Neural crest cell (in vitro differentiated cells): Measurements from ENCODE around the gene STAG1. TPM values are rescaled to one million over a fixed set of nuclear protein-coding genes. Genes with fewer than 3 reads are reported as not detected.
"Not testable (repeated sequence)": the region's sequence is repeated elsewhere in the genome, so short reads cannot be mapped to it uniquely, and the experiment has no call there.

ENCODE experiments used
- DNase-seq: peaks from one replicate; pipeline ENCODE4 v3.0.0; 2021; ENCODE audit warnings: low read depth, mixed read lengths, low spot score
- H3K27ac Mint-ChIP-seq: one replicate; pipeline ENCODE4 v1.8.0; 2021; ENCODE audit warnings: mild to moderate bottlenecking, mixed read lengths; ENCODE audit not compliant: unreplicated experiment
- H3K27me3 Mint-ChIP-seq: 2 replicates; pipeline ENCODE4 v1.8.0; 2021; ENCODE audit warnings: low read depth, mild to moderate bottlenecking, mixed read lengths
- H3K36me3 Mint-ChIP-seq: 2 replicates; pipeline ENCODE4 v1.8.0; 2021; ENCODE audit warnings: low read depth, mild to moderate bottlenecking, mixed read lengths
- H3K4me1 Mint-ChIP-seq: 2 replicates; pipeline ENCODE4 v1.8.0; 2021; ENCODE audit warnings: mixed read lengths
- H3K4me3 Mint-ChIP-seq: one replicate; pipeline ENCODE4 v1.8.0; 2021; ENCODE audit warnings: mild to moderate bottlenecking, mixed read lengths
- H3K9me3 Mint-ChIP-seq: 2 replicates; pipeline ENCODE4 v1.8.0; 2021; ENCODE audit warnings: mixed read lengths
- total RNA-seq: library from RNA; stranded (reverse); gene quantifications from 2 replicates; pipeline ENCODE4 v1.2.1, GENCODE V29; 2021
- TF ChIP-seq, protein P1 (sequence below): fragments of 200-600 bp; sonication (generic); conservative IDR thresholded peaks from 2 replicates; pipeline ENCODE4 v1.5.0; 2021; ENCODE audit warnings: antibody characterized with exemption, mild to moderate bottlenecking

STAG1 gene
- total RNA-seq, 1 donor from 2014 or later = 47.0 TPM

DNA sequence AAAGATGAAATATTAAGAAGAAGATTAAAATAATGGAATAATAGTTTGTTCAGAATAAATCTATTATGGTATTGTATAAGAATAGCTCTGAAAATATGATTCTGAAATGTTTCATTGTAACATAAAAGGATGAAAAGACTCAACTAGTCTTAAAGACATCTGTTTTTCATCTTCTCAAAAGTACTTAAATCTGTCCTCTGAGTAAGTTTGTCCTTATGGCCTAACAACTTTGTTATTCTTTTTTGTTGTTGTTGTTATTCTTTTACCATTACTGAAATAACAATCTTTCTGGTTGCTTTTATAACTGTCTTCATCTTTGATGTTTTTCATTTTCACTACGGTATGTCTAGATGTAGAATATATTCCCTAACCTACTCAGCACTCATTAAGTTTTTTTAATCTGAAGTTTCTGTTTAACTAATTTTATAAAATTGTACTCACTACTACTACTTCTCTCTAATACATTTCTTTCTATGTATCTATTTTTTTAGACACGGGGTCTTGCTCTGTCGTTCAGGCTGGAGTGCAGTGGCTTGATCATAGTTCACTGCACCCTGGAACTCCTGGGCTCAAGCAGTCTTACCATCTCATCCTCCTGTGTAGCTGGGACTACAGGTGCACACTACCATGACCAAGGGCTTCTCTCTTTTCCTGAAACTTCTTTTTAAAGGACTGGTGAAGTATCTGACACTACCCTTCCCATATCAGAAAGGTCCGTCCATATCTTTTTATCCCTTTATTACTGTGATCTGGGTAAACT, 261.4 kb downstream of the STAG1 start:
- TF ChIP-seq, protein P1, sequence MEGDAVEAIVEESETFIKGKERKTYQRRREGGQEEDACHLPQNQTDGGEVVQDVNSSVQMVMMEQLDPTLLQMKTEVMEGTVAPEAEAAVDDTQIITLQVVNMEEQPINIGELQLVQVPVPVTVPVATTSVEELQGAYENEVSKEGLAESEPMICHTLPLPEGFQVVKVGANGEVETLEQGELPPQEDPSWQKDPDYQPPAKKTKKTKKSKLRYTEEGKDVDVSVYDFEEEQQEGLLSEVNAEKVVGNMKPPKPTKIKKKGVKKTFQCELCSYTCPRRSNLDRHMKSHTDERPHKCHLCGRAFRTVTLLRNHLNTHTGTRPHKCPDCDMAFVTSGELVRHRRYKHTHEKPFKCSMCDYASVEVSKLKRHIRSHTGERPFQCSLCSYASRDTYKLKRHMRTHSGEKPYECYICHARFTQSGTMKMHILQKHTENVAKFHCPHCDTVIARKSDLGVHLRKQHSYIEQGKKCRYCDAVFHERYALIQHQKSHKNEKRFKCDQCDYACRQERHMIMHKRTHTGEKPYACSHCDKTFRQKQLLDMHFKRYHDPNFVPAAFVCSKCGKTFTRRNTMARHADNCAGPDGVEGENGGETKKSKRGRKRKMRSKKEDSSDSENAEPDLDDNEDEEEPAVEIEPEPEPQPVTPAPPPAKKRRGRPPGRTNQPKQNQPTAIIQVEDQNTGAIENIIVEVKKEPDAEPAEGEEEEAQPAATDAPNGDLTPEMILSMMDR = no peak
- Mint-ChIP-seq H3K9me3 (peaks cover 7% of the 10 kb centered on the region), H3K4me3 (no peak overlapping the region), H3K27me3 (no peaks in the 10 kb centered on the region), H3K4me1 (no peaks in the 10 kb centered on the region), H3K36me3 (peaks cover 57% of the 10 kb centered on the region), H3K27ac (no peak overlapping the region)
- DNase-seq = no peak

DNA sequence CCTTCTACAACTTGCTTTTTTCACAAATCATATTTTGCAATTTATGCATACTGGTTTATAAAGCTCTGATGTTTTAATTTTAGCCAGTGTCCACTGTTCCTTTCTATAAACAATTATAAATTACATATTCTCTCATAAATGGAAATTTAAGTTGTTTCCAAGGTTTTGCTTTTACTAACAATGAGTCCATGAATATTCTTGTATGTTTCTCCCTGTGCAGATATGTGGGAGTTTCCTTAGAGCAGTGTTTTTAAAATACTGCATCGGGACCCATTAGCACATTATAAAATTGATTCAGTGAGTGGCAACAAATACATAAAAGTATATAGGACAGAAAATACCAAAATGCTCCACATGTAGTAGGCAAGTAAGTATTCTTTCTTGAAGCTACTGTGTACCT, 266.4 kb downstream of the STAG1 start:
- TF ChIP-seq, protein P1 = no peak
- no peaks in the 10 kb centered on the region for H3K27me3 Mint-ChIP-seq
- DNase-seq = no peak
- H3K4me3 Mint-ChIP-seq = no peak overlapping the region
- H3K27ac Mint-ChIP-seq = no peak overlapping the region
- peaks cover 26% of the 10 kb centered on the region for H3K36me3 Mint-ChIP-seq
- H3K4me1 Mint-ChIP-seq = no peaks in the 10 kb centered on the region
- peaks cover 4% of the 10 kb centered on the region for H3K9me3 Mint-ChIP-seq

DNA sequence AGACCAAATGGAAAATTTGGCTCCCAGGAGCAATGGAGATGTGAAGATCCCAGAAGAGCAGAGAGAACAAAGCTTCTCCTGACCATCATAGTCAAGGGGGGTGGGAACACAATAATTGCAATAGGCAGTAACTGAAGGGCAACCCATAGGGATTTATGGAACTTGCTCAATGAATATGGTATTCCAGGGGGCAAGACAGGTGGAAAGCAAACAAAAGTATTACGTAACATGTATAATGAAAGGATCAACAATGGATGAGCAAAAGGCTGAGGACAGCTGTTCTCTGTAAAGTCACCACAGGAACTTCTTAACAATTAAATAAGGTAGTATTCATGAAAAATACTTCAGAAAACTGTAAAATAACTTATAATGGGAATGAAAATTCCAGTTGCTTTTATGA, 275.9 kb downstream of the STAG1 start:
- Mint-ChIP-seq H3K9me3 (no peaks in the 10 kb centered on the region), H3K27me3 (no peaks in the 10 kb centered on the region), H3K27ac (no peak overlapping the region), H3K36me3 (peaks cover 27% of the 10 kb centered on the region), H3K4me3 (no peak overlapping the region), H3K4me1 (no peaks in the 10 kb centered on the region)
- no peak for DNase-seq
- TF ChIP-seq, protein P1 = no peak

DNA sequence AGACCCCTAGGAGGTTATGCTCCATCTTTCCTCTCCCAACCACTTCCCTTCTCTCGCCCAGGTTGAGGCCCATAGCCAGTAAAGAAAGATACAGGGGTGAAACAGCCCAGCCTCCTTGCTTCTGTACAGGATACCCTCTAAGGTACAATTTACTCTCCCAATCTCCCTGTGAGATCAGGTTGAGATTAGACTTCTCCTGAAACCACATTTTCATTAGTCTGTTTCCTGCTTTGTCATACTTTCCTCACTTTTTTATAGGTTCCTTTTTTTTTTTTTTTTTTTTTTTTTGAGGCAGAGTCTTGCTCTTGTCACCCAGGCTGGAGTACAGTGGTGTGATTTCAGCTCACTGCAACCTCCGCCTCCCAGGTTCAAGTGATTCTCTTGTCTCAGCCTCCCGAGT, 277.3 kb downstream of the STAG1 start:
- H3K9me3 Mint-ChIP-seq, H3K27ac Mint-ChIP-seq: not testable (repeated sequence)

DNA sequence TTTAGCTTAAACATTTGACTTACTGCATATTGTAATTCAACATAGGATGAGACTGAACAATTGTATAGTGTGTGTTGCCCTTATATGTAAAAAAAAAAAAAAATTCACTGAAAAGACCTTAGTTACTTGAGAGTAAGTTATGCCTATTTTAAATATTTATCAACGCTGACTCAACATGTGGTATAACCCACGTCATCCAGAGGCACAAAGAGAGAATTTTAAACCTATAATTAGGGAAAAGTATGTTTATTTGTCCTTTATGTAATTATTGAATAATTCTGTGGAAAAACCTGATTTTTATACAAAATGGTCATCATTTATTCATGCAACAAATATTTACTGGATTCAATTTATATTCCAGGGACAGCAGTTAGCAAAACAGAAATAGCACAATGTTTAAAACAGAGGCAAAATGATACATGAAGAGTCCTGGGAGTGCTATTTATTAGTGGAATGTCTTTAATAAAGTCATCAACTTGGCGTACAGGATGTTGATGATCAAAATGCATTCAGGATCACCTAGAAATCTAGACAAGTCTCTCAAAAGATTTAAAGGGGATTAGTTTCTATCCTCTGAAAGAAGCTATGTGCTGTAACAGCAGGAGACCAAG, 278.4 kb downstream of the STAG1 start:
- Mint-ChIP-seq H3K4me1 (no peaks in the 10 kb centered on the region), H3K27ac (no peak overlapping the region), H3K9me3 (no peaks in the 10 kb centered on the region), H3K4me3 (no peak overlapping the region), H3K36me3 (peaks cover 40% of the 10 kb centered on the region), H3K27me3 (no peaks in the 10 kb centered on the region)
- TF ChIP-seq, protein P1 = no peak
- no peak for DNase-seq

More for the DNA sequence above, 277.3 kb downstream of the STAG1 start:
- peaks cover 40% of the 10 kb centered on the region for H3K36me3 Mint-ChIP-seq
- not testable (repeated sequence) for DNase-seq, H3K27me3 Mint-ChIP-seq, H3K4me3 Mint-ChIP-seq, H3K4me1 Mint-ChIP-seq

DNA sequence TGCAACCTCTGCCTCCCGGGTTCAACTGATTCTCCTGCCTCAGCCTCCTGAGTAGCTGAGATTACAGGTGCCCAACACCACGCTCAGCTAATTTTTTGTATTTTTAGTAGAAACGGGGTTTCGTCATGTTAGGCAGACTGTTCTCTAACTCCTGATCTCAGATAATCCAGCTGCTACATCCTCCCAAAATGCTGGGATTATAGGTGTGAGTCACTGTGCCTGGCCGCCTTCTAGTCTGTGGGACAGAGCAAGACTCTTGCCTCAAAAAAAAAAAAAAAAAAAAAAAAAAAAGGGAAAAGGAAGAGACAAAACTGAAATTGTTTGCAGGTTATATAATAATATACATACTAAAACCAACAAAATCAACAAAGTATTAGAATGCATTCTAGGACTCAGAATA, 286.9 kb downstream of the STAG1 start:
- TF ChIP-seq, protein P1 = no peak

More for the DNA sequence above, 286.9 kb downstream of the STAG1 start:
- no peak overlapping the region for H3K27ac Mint-ChIP-seq
- H3K4me3 Mint-ChIP-seq = no peak overlapping the region
- H3K27me3 Mint-ChIP-seq = no peaks in the 10 kb centered on the region
- DNase-seq = no peak
- peaks cover 52% of the 10 kb centered on the region for H3K36me3 Mint-ChIP-seq
- no peaks in the 10 kb centered on the region for H3K4me1 Mint-ChIP-seq
- H3K9me3 Mint-ChIP-seq = peaks cover 11% of the 10 kb centered on the region
